Measurements from ENCODE around the gene TUBA4B. TPM values are rescaled to one million over a fixed set of nuclear protein-coding genes. Genes with fewer than 3 reads are reported as not detected.

The TUBA4B gene
- total and polyA plus RNA-seq, 2 of the 4 experiments (the other 2 are of a cell fraction): not detected

DNA sequence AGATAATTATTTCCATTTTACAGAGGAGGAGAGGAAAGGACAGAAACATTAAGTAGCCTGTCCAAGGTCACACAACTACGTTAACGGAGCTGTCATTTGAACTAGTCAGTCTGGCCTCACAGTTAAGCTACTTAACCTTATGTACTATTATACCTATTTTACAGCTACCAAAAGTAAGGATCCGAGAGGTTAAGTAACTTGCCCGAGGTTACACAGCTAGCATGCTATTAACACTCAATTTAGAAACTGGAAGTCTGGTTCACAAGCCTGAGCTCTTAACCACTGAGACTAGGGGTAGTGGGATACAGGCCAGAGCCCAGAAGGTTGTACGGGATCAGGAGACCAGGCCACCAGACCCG is 8.3 kb upstream of the TUBA4B start:
- peak overlapping the region; percentile 61 for H2BK5ac ChIP-seq (ENCODE audit: low read depth, low read length, poor library complexity, severe bottlenecking)
- peak overlapping the region; percentile 31; the same call in 1 of the 2 replicates for H4K91ac ChIP-seq (ENCODE audit: insufficient read depth, low read depth, low read length)
- H3K18ac ChIP-seq (ENCODE audit: low read depth, low read length): no peak overlapping the region
- no peak overlapping the region for H2BK120ac ChIP-seq (ENCODE audit: low read depth, low read length)
- no peaks in the 10 kb centered on the region for H3K9me3 ChIP-seq (ENCODE audit: control insufficient read depth, insufficient read depth, low read length)
- H2AFZ ChIP-seq (replicated peaks; ENCODE audit: low read length, poor library complexity): peak overlapping the region; percentile 100
- ChIA-PET POLR2A (ENCODE audit: unreplicated experiment) (interaction anchor here (0.5 to 0.8 kb wide), 2 partner anchors 13 to 16 kb away, joined by 5 to 6 read pairs; no protein-coding TSS in a partner anchor), CTCF (interaction anchor here (1.0 to 3.0 kb wide), 2 partner anchors 10 to 50 kb away, joined by 3 to 14 read pairs; no protein-coding TSS in a partner anchor)
- H3K4ac ChIP-seq (ENCODE audit: low read depth, low read length): peak overlapping the region; percentile 89
- peak overlapping the region; percentile 99 for H2AK9ac ChIP-seq (replicated peaks; ENCODE audit: low read depth, low read length, poor library complexity)
- in situ Hi-C loops (cut with MboI; ENCODE audit: low sequenced_read_pairs) (no loop called here), dilution Hi-C loops (cut with HindIII; ENCODE audit: low sequenced_read_pairs, unreplicated experiment) (no loop called here), intact Hi-C loops (cut with micrococcal nuclease) (no loop called here)
- no peaks in the 10 kb centered on the region for H3K27me3 ChIP-seq (ENCODE audit: control insufficient read depth, insufficient read depth, low read length)
- H3K9ac ChIP-seq (ENCODE audit: low read depth, low read length): peak overlapping the region; percentile 71
- peaks cover 36% of the 10 kb centered on the region for H3K9me1 ChIP-seq (ENCODE audit: insufficient read depth, low read length)
- H3K79me1 ChIP-seq (ENCODE audit: low read depth in 1 of 2, low read length in 2 of 2): peaks cover 23 to 48% of the 10 kb centered on the region in 2 experiments
- H3K4me1 ChIP-seq (ENCODE audit: control insufficient read depth, insufficient read depth, low read length): peaks cover 18% of the 10 kb centered on the region
- ATAC-seq (ENCODE audit: low read depth) (no peak), DNase-seq (no peak)
- no peak overlapping the region; the same call in 2 of the 3 replicates for H2BK15ac ChIP-seq (ENCODE audit: low read depth, low read length)
- no TSS peak for BruUV-seq (replicated peaks)
- H2BK20ac ChIP-seq (ENCODE audit: low read depth, low read length): no peak overlapping the region
- no peak for TF ChIP-seq RCOR1 (IDR thresholded peaks at IDR 0.05; ENCODE audit: insufficient replicate concordance, low read length)
- TF ChIP-seq BHLHE40 (IDR thresholded peaks at IDR 0.05; ENCODE audit: low read depth, low read length): no peak
- no peak for TF ChIP-seq FOS (IDR thresholded peaks at IDR 0.05; ENCODE audit: low read depth, low read length)
- no peak for TF ChIP-seq CEBPB (IDR thresholded peaks at IDR 0.05; ENCODE audit: low read depth, low read length)
- TF ChIP-seq NFE2L2 (IDR thresholded peaks at IDR 0.05; ENCODE audit: low read depth, low read length): no peak
- H3K4me3 ChIP-seq (ENCODE audit: insufficient read depth, low read depth, low read length): peak overlapping the region; percentile 89
- H4K20me1 ChIP-seq (ENCODE audit: insufficient read depth, low read length): 0 out of 2 replicates have a peak, but pooled peaks cover 5% of the 10 kb centered on the region
- peak overlapping the region; percentile 61 for H3K56ac ChIP-seq (ENCODE audit: extremely low read depth, insufficient read depth, low read length)
- peak overlapping the region; percentile 82 for H2AK5ac ChIP-seq (ENCODE audit: low read depth, low read length)
- peaks cover 16% of the 10 kb centered on the region; the same call in 1 of the 2 replicates for H3K36me3 ChIP-seq (ENCODE audit: control insufficient read depth, insufficient read depth, low read length)
- peak overlapping the region; percentile 72; the same call in 1 of the 2 replicates for H3K23ac ChIP-seq (ENCODE audit: low read depth, low read length)
- H4K5ac ChIP-seq (ENCODE audit: low read depth, low read length): peak overlapping the region; percentile 70
- no CpG with 5 or more reads among the region's 6 CpGs for WGBS, 2 experiments (ENCODE audit: extremely low coverage in 2 of 2, insufficient read length in 1 of 2)
- H3K27ac ChIP-seq (ENCODE audit: insufficient read depth, low read length): peak overlapping the region; percentile 61
- H3K14ac ChIP-seq (replicated peaks; ENCODE audit: low read depth, low read length): peak overlapping the region; percentile 88
- H3K4me2 ChIP-seq (ENCODE audit: low read depth, low read length): peak overlapping the region; percentile 89
- peak overlapping the region; percentile 89 to 91 for H4K8ac ChIP-seq (ENCODE audit: low read depth in 2 of 2, low read length in 2 of 2)
